ENCODE measurements around the gene KCNH3.

GRCh38 chr12:49543914-49544815 lies 5.3 kb downstream of the KCNH3 start:
- TF ChIP-seq CTCF (IDR thresholded peaks at IDR 0.05) (no peak), POLR2A (IDR thresholded peaks at IDR 0.05) (no peak)
